Measurements from ENCODE around the gene PRRT2.
"Not testable (repeated sequence)": the region's sequence is repeated elsewhere in the genome, so short reads cannot be mapped to it uniquely, and the experiment has no call there.

The PRRT2 gene

DNA sequence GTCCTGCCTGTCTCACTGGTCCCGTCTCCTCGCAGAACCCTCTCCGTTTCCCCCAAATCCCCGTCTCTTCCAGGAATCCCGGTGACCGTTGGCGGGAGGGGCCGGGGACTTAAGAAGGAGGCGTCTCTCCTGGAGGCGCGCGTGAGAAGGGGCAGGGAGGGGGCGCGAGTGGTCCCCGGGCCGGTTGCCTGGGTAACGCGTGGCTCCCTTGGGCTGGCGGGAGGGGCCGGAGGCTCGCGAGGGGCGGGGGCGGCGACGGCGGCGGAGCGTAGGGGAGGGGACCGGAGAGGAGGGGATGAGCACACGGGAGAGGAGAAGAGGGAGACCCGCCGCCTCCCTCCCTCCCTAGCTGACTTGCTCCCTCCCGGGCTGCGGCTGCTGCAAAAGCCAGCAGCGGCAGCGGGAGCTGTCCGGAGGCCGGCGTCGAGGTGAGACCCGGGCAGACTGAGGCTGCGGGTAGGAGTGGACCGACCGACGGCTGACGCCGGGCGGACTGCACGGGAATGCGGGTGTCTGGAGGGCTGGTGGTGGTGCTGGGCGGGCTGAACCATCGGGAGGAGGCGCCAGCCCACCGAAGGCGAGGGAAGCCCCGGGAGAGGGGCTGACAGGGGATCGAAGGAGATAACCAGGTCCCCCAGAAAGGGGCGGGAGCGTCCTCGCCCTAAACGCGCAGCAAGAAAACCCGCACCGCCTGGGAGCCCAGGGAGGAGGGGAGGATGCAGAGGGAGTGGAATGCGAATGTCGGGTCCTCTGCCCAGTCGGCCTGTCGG, at the start of gene PRRT2:
PRRT2 (plus strand) TSS at position 298 of the 770 bp plus-strand sequence. CDS start 862 bp downstream, outside the sequence.
- no peak for DNase-seq

DNA sequence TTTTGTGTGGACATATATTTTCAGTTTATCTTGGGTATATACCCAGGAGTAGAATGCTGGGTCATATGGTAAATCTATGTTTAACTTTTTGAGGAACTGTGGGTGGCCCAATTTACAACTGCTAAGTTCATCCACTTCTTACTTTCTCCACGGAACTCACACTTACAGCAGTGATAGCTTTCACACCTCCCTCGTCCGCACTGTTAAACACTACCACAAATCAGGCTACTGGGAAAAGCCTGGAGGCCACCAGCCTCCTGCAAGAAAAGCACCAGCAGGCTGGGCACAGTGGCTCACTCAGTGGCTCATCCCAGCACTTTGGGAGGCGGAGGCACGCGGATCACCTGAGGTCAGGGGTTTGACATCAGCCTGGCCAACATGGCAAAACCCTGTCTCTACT, 48.7 kb upstream of the PRRT2 start:
- no peak for DNase-seq

DNA sequence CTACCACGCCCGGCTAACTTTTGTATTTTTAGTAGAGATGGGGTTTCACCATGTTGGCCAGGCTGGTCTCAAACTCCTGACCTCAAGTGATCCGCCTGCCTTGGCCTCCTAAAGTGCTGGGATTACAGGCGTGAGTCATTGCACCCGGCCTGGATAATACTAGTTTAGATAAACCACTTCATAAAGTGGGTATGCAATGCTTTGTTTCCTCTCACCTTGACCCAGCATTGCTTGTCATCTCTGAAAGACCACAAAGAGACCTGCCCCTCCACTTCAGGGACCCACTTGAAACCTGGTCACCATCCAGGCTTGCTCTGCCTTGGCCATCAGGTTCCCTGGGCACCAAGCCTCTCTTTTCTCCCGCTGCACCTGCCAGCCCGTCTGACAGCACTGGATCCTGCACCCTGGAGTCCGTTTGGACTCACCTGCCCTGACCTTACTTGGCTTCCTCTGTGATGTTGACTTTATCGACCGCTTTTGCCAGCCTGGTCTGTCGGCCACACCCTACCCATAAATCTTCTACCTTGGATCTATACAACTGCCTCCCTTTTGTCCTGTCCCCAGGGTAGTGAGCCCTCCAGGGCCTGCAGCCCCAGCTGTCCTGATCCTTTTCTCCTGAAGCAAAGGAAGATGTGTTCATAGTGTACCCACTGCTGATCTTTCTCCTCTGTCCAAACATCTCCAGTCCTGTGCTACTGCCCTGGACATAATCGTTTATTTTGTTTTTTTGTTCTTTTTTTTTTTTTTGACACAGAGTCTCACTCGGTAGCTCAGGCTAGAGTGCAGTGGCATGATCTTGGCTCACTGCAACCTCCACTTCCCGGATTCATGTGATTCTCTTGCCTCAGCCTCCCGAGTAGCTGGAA, 46.6 kb upstream of the PRRT2 start:
- DNase-seq: no peak

DNA sequence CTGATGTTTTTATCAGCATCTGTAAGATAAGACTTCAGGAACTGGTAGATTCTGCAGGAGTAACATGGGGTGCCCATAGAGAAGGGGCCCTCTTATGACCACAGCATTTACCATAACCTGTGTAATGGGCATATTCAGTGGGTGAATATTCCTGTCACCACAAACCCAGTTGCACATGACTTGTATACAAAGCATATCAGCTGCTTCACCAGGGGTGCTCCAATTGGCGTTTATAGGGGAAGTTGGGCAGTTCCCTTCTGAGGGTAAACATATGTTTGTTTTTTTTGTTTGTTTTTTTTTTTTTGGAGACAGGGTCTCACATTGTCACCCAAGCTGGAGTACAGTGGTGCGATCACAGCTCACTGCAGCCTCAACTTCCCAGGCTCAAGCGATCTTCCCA, 45.4 kb upstream of the PRRT2 start:
- no peak for DNase-seq

DNA sequence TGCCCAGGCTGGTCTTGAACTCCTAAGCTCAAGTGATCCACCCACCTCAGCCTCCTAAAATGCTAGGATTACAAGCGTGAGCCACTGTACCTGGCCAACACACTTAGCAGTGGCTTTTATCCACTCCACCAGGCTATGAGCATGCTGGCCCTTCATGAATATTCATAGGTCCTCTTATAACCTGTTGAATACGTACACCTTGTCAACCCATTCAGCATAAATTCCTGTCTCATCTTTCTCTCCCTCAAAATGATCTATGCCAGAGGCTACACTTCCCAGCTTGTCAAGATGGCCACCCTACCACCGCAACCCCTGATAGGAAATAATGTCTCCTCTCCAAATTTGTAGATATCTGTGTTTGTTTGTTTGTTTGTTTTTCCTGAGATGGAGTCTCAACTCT, 44.9 kb upstream of the PRRT2 start:
- DNase-seq: no peak

DNA sequence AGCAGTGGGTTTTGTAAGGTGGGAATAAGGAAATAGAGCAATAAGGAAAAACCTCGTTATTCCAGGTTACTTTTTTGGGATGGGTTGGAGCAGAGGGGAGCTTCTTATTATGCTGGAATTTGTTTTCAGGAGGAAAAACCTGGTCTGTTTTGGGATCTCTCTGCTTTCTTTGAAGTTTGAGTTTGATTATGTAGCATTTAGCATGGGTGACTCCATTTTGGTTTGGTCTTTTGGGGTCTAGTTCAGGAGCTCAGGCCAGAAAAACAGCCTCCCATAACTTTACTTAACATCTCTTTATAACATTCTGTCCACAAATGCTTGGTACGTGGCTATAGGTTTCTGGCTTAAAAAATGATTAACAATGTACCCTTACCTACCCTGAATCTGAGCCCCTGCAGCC, 42.5 kb upstream of the PRRT2 start:
- DNase-seq: no peak

DNA sequence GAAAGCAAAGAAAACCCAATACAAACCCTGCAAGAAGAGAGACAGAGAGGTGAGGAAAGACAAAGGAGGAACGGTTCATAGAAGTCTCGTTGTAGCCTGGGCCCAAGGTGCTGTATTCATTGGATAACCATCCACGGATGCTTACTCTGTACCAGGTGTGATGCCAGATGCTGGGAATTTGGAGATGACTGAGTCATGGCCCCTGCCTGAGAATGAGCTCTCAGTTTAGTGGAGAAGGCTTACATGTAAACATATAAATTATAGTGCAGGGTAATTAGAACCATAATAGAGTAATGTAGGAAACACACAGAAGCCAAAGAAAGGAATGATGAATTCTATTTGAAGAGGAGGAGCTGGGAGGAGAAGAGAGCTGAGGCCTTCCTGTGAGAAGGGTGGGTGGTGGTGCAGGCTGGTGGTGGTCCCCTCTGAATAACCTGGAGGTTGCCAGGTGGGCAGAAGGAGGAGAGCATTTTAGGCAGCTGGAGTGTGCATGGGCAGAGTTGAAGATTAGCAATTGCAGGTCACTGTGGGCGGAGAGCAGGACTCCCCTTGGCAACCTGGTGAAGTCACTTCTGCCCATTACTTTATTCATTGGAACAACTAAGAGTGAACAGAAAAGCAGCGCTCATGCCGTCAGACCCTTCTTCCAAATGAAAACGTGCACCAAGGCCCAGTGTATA, 41.6 kb upstream of the PRRT2 start:
- DNase-seq: no peak

DNA sequence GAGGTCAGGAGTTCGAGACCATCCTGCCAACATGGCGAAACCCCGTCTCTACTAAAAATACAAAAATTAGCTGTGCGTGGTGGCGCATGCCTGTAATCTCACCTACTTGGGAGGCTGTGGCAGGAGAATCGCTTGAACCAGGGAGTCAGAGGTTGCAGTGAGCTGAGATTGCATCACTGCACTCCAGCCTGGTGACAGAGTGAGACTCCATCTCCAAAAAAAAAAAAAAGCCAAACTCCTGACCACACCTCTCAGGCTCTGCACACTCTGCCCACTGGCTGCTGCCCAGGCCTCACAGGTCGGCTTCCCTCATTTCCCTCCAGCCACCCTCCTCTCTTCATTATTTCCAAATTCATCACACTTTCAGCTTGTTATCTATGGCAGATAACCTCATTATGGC, 39.7 kb upstream of the PRRT2 start:
- not testable (repeated sequence) for DNase-seq

DNA sequence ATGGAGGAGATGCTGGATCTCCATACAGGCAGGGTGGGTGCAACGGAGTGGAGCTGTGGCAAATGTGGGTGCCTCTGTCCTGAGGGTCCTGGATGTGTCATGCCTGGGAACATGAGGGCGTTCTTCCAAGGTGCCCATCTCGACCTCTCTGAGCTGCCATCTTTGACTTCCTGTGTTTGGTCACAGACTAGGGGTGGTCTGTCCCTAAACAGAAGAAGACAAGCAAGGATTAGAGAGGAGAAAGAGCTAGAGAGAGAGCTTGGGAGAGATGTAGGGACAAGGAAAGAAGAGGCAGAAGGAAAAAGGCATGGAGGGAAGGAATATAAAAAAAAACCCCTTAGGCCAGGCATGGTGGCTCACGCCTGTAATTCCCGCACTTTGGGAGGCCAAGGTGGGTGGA, 37.3 kb upstream of the PRRT2 start:
- DNase-seq: no peak

DNA sequence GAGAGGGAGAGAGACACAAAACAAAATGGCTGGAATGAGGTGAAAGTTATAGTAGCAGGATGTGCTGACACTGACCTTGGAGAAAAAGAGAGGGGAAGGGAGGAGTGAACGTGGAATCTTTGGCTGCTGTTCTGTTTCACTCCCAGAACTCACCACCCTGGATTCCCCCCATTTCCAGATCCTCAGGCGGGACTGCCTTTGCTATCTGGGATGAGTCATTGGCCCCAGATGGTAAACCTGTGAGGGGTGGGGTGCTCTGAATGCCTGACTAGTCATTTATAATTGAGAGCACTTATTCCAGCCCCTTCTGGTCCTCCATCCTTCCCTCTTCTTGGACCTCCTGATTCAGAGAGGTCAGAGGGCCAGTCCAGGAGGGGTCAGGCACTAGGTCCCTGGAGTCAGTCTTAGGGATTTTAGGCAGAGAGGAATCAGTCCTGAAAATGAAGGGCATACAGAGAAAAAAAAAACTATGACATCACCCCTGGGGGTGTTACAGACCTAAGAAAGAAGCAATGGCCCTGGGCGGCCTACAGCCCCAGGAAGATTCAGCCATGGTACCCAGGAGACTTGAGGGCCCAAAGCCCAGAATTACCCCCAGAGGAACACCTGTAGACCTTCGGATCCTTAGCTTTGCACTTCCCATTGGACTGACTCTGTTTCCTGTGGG, 36.1 kb upstream of the PRRT2 start:
- no peak for DNase-seq

DNA sequence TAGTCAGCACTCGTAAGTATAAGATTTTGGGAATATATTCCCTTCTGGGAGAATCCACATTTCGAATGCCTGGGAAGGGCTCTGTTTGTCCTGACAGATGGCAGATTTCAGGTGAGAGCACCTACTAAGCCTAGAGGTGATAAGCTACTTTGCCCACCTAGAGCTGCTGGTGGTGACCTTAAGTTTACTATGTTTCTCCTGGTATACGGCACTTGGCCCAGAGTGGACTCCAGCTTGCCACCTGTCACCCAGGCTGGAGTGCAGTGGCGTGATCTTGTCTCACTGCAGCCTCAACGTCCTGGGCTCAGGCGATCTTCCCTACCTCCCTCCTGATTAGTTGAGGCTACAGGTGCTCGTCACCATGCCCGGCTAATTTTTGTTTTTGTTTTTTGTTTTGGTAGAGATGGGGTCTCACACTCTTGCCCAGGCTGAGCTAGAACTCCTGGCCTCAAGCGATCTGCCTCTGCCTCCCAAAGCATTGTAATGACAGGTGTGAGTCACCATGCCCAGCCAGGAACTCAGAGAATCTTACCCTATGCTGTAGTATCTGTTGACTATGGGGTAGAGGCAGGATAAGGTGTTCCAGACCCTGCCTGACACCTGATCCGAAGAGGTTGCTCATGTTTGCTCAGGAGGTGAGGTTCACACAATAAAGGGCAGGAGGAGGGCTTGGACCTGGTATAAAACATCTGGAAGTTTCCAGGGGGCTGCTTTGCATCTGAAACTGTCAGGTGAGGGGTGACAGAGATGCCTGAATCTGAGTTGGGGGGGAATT, 34.2 kb upstream of the PRRT2 start, which contains the start of gene ZG16:
ZG16 (plus strand) TSS at position 681 of the 775 bp plus-strand sequence. CDS start 1,011 bp downstream, outside the sequence.
- no peak for DNase-seq

DNA sequence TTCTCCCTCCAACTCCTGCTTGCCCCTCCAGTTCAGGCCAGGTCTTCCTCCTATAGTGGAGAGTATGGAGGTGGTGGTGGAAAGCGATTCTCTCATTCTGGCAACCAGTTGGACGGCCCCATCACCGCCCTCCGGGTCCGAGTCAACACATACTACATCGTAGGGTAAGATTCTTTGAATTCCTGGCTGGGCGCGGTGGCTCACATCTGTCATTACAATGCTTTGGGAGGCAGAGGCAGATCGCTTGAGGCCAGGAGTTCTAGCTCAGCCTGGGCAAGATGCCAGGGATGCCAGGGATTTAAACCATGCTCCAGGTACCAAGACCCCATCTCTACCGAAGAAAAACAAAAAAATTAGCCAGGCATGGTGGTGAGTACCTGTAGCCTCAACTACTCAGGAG, 32.5 kb upstream of the PRRT2 start:
- no peak for DNase-seq

DNA sequence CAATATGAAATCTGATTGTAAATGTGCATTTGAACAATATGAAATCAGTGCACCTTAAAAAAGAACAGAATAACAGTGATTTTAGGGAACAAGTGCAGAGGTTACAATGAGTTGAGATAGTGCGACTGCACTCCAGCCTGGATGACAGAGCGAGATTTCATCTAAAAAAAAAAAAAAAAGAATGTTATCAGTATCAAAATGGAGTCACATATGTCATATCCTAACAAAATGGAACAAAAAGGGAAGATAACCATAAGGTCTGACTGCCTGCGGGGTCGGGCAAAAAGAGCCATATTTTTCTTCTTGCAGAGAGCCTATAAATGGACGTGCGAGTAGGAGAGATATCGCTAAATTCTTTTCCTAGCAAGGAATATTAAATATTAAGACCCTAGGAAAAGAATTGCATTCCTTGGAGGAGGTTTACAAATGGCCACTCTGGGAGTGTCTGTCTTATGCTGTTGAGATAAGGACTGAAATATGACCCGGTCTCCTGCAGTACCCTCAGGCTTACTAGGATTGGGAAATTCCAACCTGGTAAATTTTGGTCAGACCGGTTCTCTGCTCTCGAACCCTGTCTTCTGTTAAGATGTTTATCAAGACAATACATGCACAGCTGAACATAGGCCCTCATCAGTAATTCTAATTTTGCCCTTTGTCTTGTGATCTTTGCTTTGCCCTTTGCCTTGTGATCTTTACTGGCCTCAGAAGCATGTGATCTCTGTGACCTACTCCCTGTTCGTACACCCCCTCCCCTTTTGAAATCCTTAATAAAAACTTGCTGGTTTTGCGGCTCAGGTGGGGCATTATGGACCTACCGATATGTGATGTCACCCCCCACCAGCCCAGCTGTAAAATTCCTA, 28.7 kb upstream of the PRRT2 start:
- DNase-seq: not testable (repeated sequence)

DNA sequence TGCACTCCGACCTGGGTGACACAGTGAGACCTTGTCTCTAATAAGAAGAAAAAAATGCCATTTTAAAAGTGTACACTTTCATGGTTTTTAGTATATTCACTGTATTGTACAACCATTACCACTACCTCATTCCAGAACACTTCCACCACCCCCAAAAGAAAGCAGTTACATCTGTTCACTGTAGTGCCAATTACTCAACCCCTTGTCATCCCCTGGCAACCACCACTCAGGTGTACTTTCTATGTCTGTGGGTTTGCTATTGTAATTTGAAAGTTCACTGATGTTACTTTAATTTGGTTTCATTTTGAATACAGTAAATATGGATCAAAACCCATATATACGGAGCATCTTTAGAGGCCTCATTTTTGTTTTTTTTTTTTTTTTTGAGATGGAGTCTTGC, 27.8 kb upstream of the PRRT2 start:
- DNase-seq: no peak

DNA sequence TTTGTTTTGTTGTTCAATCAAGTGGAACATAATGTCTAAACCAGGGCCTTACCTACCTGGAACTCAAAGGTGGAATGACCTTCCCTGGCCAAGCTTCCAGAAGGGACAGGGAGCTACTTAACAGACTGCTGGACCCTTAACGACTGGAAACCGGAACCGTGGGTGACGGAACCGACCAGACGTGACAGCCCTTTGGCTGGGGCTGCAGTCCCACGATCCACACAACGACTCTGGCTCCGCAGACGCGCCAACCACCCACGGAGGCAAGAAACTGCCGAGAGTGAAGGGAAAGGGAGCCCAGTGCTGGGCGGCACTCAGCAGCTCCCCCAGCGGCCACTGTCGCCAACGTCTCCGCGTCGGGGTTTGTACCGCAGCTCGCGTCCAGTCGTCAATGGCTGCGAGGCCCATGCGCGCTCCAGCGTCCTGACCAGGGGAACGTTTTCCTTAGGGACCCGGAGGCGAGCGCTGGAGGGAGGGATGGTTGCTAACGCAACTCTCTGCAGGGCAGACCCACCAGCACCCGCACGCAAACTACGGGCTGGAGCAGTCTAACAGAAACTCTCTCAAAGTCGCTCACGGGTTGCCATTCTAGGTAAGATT, 27.0 kb upstream of the PRRT2 start:
- peak; percentile 61 for DNase-seq

DNA sequence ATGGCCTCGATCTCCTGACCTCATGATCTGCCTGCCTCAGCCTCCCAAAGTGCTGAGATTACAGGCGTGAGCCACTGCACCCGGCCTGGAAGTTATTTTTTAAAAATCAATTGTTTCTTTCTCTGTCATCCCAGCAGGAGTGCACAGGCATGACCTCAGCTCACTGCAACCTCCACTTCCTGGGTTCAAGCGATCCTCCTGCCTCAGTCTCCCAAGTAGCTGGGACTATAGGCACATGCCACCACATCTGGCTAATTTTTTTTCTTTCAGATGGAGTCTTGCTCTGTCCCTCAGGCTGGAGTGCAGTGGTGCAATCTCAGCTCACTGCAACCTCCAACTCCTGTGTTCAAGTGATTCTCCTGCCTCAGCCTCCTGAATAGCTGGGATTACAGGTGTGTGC, 24.8 kb upstream of the PRRT2 start:
- DNase-seq: not testable (repeated sequence)

DNA sequence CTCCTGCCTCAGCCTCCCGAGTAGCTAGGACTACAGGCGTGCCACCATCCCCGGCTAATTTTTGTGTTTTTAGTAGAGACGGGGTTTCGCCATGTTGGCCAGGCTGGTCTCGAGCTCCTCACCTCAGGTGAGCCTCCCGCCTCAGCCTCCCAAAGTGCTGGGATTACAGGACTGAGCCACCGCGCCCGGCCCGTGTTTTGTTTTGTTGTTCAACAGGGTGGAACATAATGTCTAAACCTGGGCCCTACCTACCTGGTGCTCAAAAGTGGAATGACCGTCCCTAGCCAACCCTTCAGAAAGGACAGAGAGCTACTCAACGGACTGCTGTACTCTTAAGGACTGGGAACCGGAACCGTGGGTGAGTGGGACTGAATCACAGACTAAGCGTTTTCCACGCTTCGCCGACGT, 22.2 kb upstream of the PRRT2 start:
- no peak for DNase-seq

DNA sequence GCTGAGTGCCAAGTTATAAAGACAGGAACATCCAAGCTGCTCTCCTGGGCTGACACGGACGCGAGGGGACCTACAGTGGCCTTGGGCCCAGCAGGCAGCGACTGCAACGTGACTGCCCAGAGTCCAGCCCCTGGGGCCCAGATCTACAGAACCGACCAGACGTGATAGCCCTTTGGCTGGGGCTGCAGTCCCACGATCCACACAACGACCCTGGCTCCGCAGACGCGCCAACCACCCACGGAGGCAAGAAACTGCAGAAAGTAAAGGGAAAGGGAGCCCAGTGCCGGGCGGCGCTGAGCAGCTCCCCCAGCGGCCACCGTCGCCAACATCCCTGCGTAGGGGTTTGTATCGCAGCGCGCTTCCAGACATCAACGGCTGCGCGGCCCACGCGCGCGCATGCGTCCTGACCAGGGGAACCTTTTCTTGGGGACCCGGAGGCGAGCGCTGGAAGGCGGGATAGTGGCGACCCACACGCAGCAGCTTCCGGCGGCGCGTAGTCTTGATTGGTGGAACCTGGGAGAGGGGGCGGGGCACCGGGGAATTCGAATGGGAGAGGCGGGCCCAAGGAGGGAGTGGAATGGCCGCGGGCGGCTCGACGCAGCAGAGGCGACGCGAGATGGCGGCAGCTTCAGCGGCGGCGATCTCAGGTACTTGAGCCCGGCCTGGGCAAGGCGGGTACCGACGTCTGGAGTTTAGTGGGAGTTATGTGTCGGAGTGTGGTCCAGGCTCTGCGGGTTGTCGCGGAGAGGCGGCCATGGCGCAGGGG, 21.6 kb upstream of the PRRT2 start, which contains the start of gene KIF22:
KIF22 (plus strand) TSS at position 569 of the 766 bp plus-strand sequence; CDS start at position 578, 9 bp downstream.
- peak; percentile 100 for DNase-seq

Measured in activated CD4-positive, alpha-beta T cell treated with anti-CD3 and anti-CD28 coated beads for 1 hour (primary cell).